H1 (cell line): ENCODE measurements around the gene IRF8. TPM values are rescaled to one million over a fixed set of nuclear protein-coding genes. Genes with fewer than 3 reads are reported as not detected.

Experiments
- CTCF ChIA-PET: fragments of 300-600 bp; sonication (Branson Sonifier 250); formaldehyde crosslinking; loops from one replicate; lab custom pipeline; 2021; ENCODE audit not compliant: partially characterized antibody; lab: Charles Lee
- POLR2A ChIA-PET: fragments of 300-600 bp; sonication (Branson Sonifier 250); formaldehyde crosslinking; loops from one replicate; lab custom pipeline; 2021; ENCODE audit warnings: inconsistent platforms; ENCODE audit not compliant: partially characterized antibody; lab: Charles Lee
- DNase-seq, 2 experiments: peaks; one replicate each; pipeline versions ENCODE4 v3.0.0 to v3.0.0-alpha.2; 2010 to 2022; ENCODE audit warnings: low spot score in 2 of 2, low read depth in 1 of 2, mixed read lengths in 1 of 2
- FAIRE-seq: peaks from 2 replicates; lab custom pipeline; 2011; peaks lifted over from hg19 to GRCh38; lab: Jason Lieb, UNC
- H2AFZ ChIP-seq: 2 replicates; pipeline ENCODE4 v1.8.1; 2012; ENCODE audit warnings: low read length, inconsistent platforms
- H2AK5ac ChIP-seq: 2 replicates; pipeline ENCODE4 v1.6.1; 2013; ENCODE audit warnings: low read depth, low read length
- H2BK120ac ChIP-seq: replicated peaks from 2 replicates; pipeline ENCODE3; 2013; ENCODE audit warnings: low read depth, low read length, inconsistent platforms
- H2BK12ac ChIP-seq: 2 replicates; pipeline ENCODE4 v1.6.1; 2013; ENCODE audit warnings: low read depth, low read length
- H2BK15ac ChIP-seq: 2 replicates; pipeline ENCODE4 v1.6.1; 2013; ENCODE audit warnings: low read length
- H2BK20ac ChIP-seq: 2 replicates; pipeline ENCODE4 v1.6.1; 2013; ENCODE audit warnings: low read length
- H2BK5ac ChIP-seq: 2 replicates; pipeline ENCODE4 v1.6.1; 2013; ENCODE audit warnings: low read depth, low read length
- H3K14ac ChIP-seq: 2 replicates; pipeline ENCODE4 v1.6.1; 2013; ENCODE audit warnings: inconsistent platforms; ENCODE audit not compliant: insufficient read length
- H3K18ac ChIP-seq: 2 replicates; pipeline ENCODE4 v1.6.1; 2013; ENCODE audit warnings: low read length; ENCODE audit errors: extremely low read depth
- H3K23ac ChIP-seq: 2 replicates; pipeline ENCODE4 v1.6.1; 2013; ENCODE audit warnings: inconsistent platforms; ENCODE audit not compliant: insufficient read length
- H3K23me2 ChIP-seq: 2 replicates; pipeline ENCODE4 v1.6.1; 2013; ENCODE audit warnings: low read depth, low read length
- H3K27ac ChIP-seq: 2 replicates; pipeline ENCODE4 v1.6.1; 2011; ENCODE audit warnings: low read depth, low read length, inconsistent platforms
- H3K27me3 ChIP-seq, 4 experiments: replicated peaks in 1 of 4; 1 replicate in 1 of 4; 2 replicates in 3 of 4; pipeline versions ENCODE4 v1.6.1 to v1.8.1; 2011 to 2013; ENCODE audit warnings: low read length in 3 of 4, mild to moderate bottlenecking in 3 of 4, inconsistent platforms in 2 of 4, mixed read lengths in 2 of 4, moderate library complexity in 1 of 4; ENCODE audit not compliant: control insufficient read depth in 3 of 4, insufficient read depth in 3 of 4; ENCODE audit errors: extremely low read depth in 1 of 4
- H3K36me3 ChIP-seq, 4 experiments: 2 replicates each; pipeline versions ENCODE4 v1.6.1 to v1.8.1; 2011 to 2013; ENCODE audit warnings: mild to moderate bottlenecking in 4 of 4, low read length in 3 of 4, moderate library complexity in 2 of 4, control low read depth in 1 of 4, inconsistent platforms in 1 of 4; ENCODE audit not compliant: insufficient read depth in 4 of 4, control insufficient read depth in 2 of 4
- H3K4ac ChIP-seq: replicated peaks from 2 replicates; pipeline ENCODE3; 2013; ENCODE audit warnings: low read length, low read depth, mixed read lengths, inconsistent platforms; ENCODE audit not compliant: insufficient read length
- H3K4me1 ChIP-seq, 4 experiments: replicated peaks in 1 of 4; 1 replicate in 1 of 4; 2 replicates in 3 of 4; pipeline versions ENCODE4 v1.6.1 to v1.8.1; 2011 to 2013; ENCODE audit warnings: low read length in 3 of 4, inconsistent platforms in 2 of 4, mixed read lengths in 1 of 4; ENCODE audit not compliant: insufficient read depth in 4 of 4, control insufficient read depth in 3 of 4
- H3K4me2 ChIP-seq, 2 experiments: 2 replicates each; pipeline versions ENCODE4 v1.6.1 to v1.8.1; 2011 to 2013; ENCODE audit warnings: low read depth in 2 of 2, low read length in 2 of 2, control low read depth in 1 of 2, inconsistent platforms in 1 of 2, mild to moderate bottlenecking in 1 of 2; ENCODE audit not compliant: insufficient read depth in 1 of 2
- H3K4me3 ChIP-seq, 4 experiments: fragments of 200-600, 300-600 bp in 1 of 4; sonication (generic), shearing (Covaris generic), sonication (Bioruptor Twin) in 1 of 4; 2 replicates each; pipeline versions ENCODE4 v1.5.1 to v1.8.1; 2011 to 2016; ENCODE audit warnings: low read length in 4 of 4, low read depth in 3 of 4, control low read depth in 2 of 4, inconsistent platforms in 2 of 4, mild to moderate bottlenecking in 2 of 4, mixed read lengths in 1 of 4, moderate library complexity in 1 of 4; ENCODE audit not compliant: insufficient read depth in 2 of 4; ENCODE audit errors: extremely low read depth in 1 of 4
- H3K56ac ChIP-seq: replicated peaks from 2 replicates; pipeline ENCODE3; 2013; ENCODE audit warnings: low read depth, mild to moderate bottlenecking, mixed read lengths, low read length, inconsistent platforms; ENCODE audit not compliant: insufficient read length
- H3K79me1 ChIP-seq: 2 replicates; pipeline ENCODE4 v1.6.1; 2013; ENCODE audit warnings: low read depth, low read length, control low read depth
- H3K79me2 ChIP-seq, 2 experiments: 2 replicates each; pipeline versions ENCODE4 v1.6.1 to v1.8.1; 2012 to 2013; ENCODE audit warnings: low read length in 2 of 2, mild to moderate bottlenecking in 2 of 2, inconsistent platforms in 1 of 2; ENCODE audit not compliant: insufficient read depth in 2 of 2, control insufficient read depth in 1 of 2
- H3K9ac ChIP-seq, 4 experiments: replicated peaks in 1 of 4; 1 replicate in 1 of 4; 2 replicates in 3 of 4; pipeline versions ENCODE4 v1.6.1 to v1.8.1; 2011 to 2013; ENCODE audit warnings: low read depth in 3 of 4, low read length in 3 of 4, control low read depth in 2 of 4, mild to moderate bottlenecking in 2 of 4, moderate library complexity in 2 of 4, inconsistent platforms in 1 of 4; ENCODE audit errors: extremely low read depth in 1 of 4
- H3K9me3 ChIP-seq, 2 experiments: 2 replicates each; pipeline versions ENCODE4 v1.6.1 to v1.8.1; 2012 to 2013; ENCODE audit warnings: mild to moderate bottlenecking in 2 of 2, moderate library complexity in 2 of 2, control low read depth in 1 of 2, inconsistent platforms in 1 of 2, low read depth in 1 of 2, low read length in 1 of 2, mixed read lengths in 1 of 2; ENCODE audit not compliant: insufficient read depth in 2 of 2
- H4K20me1 ChIP-seq, 2 experiments: replicated peaks in 1 of 2; 2 replicates each; pipeline versions ENCODE3 to v1.8.1; 2011 to 2013; ENCODE audit warnings: inconsistent platforms in 2 of 2, low read length in 2 of 2, mild to moderate bottlenecking in 1 of 2; ENCODE audit not compliant: insufficient read depth in 2 of 2, control insufficient read depth in 1 of 2
- H4K5ac ChIP-seq: 2 replicates; pipeline ENCODE4 v1.6.1; 2013; ENCODE audit warnings: low read length, low read depth, mixed read lengths, inconsistent platforms; ENCODE audit not compliant: insufficient read length
- H4K8ac ChIP-seq: 2 replicates; pipeline ENCODE4 v1.8.0; 2013; ENCODE audit warnings: mild to moderate bottlenecking, moderate library complexity, low read length, inconsistent platforms; ENCODE audit not compliant: insufficient read depth; ENCODE audit errors: extremely low read depth
- H4K91ac ChIP-seq: replicated peaks from 2 replicates; pipeline ENCODE3; 2013; ENCODE audit warnings: low read length, mixed read lengths, inconsistent platforms; ENCODE audit not compliant: insufficient read length
- ATF2 ChIP-seq: IDR thresholded peaks from 2 replicates; pipeline ENCODE4 v1.6.1; 2012; ENCODE audit warnings: low read length, inconsistent platforms
- CREB1 ChIP-seq: IDR thresholded peaks from 2 replicates; pipeline ENCODE4 v1.6.1; 2012; ENCODE audit warnings: inconsistent platforms
- EGR1 ChIP-seq: IDR thresholded peaks from 2 replicates; pipeline ENCODE4 v1.6.1; 2011; ENCODE audit warnings: low read depth, low read length, borderline replicate concordance
- FOSL1 ChIP-seq: IDR thresholded peaks from 2 replicates; pipeline ENCODE4 v1.6.1; 2011; ENCODE audit warnings: mild to moderate bottlenecking, low read depth, low read length, moderate library complexity; ENCODE audit not compliant: insufficient read depth
- KDM4A ChIP-seq: IDR thresholded peaks from one replicate; pipeline ENCODE4 v1.7.1; 2012; ENCODE audit warnings: low read depth, mild to moderate bottlenecking, moderate library complexity, low read length, inconsistent platforms; ENCODE audit not compliant: severe bottlenecking
- POLR2A ChIP-seq, 2 experiments: IDR thresholded peaks; 1 replicate in 1 of 2; 2 replicates in 1 of 2; pipeline ENCODE4 v1.6.1; 2011; ENCODE audit warnings: low read depth in 2 of 2, low read length in 2 of 2, mild to moderate bottlenecking in 2 of 2; ENCODE audit errors: control extremely low read depth in 1 of 2
- SIN3A ChIP-seq, 2 experiments: IDR thresholded peaks in 1 of 2; conservative IDR thresholded peaks in 1 of 2; 2 replicates each; pipeline ENCODE4 v1.6.1; 2011 to 2012; ENCODE audit warnings: low read length in 2 of 2, improper control_type of control experiment in 1 of 2, low read depth in 1 of 2, mild to moderate bottlenecking in 1 of 2
- SUZ12 ChIP-seq: fragments of 200-600 bp; sonication (generic); IDR thresholded peaks from 2 replicates; pipeline ENCODE4 v1.6.1; 2012; ENCODE audit warnings: mild to moderate bottlenecking, inconsistent platforms, low read length, moderate library complexity, mixed read lengths
- TAF1 ChIP-seq: IDR thresholded peaks from 2 replicates; pipeline ENCODE4 v1.6.1; 2011; ENCODE audit warnings: mild to moderate bottlenecking, low read depth, low read length
- TBP ChIP-seq: IDR thresholded peaks from 2 replicates; pipeline ENCODE4 v1.6.1; 2011; ENCODE audit warnings: low read depth, low read length, improper control_type of control experiment
- TEAD4 ChIP-seq: IDR thresholded peaks from 2 replicates; pipeline ENCODE4 v1.6.1; 2012; ENCODE audit warnings: low read depth, low read length, inconsistent platforms, mixed read lengths
- WGBS, 2 experiments: shearing (Covaris generic) in 1 of 2; methylation state at CpG; one replicate each; pipeline versions ENCODE4 v1.1.6 to v1.1.7; 2013 to 2015; ENCODE audit warnings: low lambda C conversion rate in 2 of 2, mixed read lengths in 2 of 2, inconsistent platforms in 1 of 2, low coverage in 1 of 2, missing lambda C conversion rate in 1 of 2; ENCODE audit not compliant: insufficient replicate concordance in 2 of 2, insufficient coverage in 1 of 2, insufficient read length in 1 of 2; ENCODE audit errors: extremely low coverage in 1 of 2, missing lambda C conversion rate in 1 of 2; 5-methylcytosine and 5-hydroxymethylcytosine counted together
- polyA plus RNA-seq, 7 experiments: library from polyadenylated mRNA; depleted of rRNA in 3 of 7; stranded (reverse) in 5 of 7; unstranded in 2 of 7; fragments of >200 nt in 5 of 7; fragments of 200-250 nt in 2 of 7; gene quantifications; 1 replicate in 5 of 7; 2 replicates in 1 of 7; 4 replicates in 1 of 7; pipeline versions ENCODE4 v1.2.1 to v1.2.3, GENCODE V29; 2011 to 2013; ENCODE audit warnings: missing spikeins in 2 of 7, mixed read lengths in 2 of 7
- total RNA-seq: library from RNA; stranded (reverse); fragmentation: NEBNext Ultra II Directional; extraction: Animal tissue kit (Norgen Biotek cat#: 25700); gene quantifications from 2 replicates; pipeline ENCODE4 v1.2.1, GENCODE V29; 2021

IRF8 gene
- total and polyA plus RNA-seq, 2 of the 8 experiments (the other 6 are each of a cell fraction or from before 2014, with no cell fraction given): 0.35 to 2.0 TPM

- Histone ChIP-seq H2BK5ac (no peak overlapping the region), H2BK15ac (no peak overlapping the region), H3K4me1 (peaks cover 0 to 3% (median 1%) of the 10 kb centered on the region in 4 experiments; a peak in 1 of 7 replicates), H2BK120ac (no peak overlapping the region), H2AK5ac (no peak overlapping the region), H2AFZ (no peak overlapping the region), H3K4me3 (no peak overlapping the region), H4K8ac (no peak overlapping the region), H3K56ac (no peak overlapping the region), H3K23me2 (no peaks in the 10 kb centered on the region), H3K14ac (no peak overlapping the region), H3K4ac (no peak overlapping the region), H3K27ac (no peak overlapping the region), H4K5ac (no peak overlapping the region), H3K4me2 (no peak overlapping the region), H3K79me2 (no peaks in the 10 kb centered on the region), H3K9ac (no peak overlapping the region), H4K20me1 (no peaks in the 10 kb centered on the region), H3K27me3 (peaks cover 0 to 8% (median 3%) of the 10 kb centered on the region in 4 experiments; a peak in 3 of 7 replicates), H3K36me3 (no peaks in the 10 kb centered on the region), H2BK12ac (no peak overlapping the region), H2BK20ac (no peak overlapping the region), H4K91ac (no peak overlapping the region), H3K23ac (no peak overlapping the region), H3K9me3 (no peaks in the 10 kb centered on the region; a peak in 1 of 4 replicates), H3K79me1 (no peaks in the 10 kb centered on the region), H3K18ac (no peak overlapping the region)
- TF ChIP-seq ATF2 (no peak), EGR1 (no peak), POLR2A (IDR thresholded peaks at IDR 0.05; ENCODE audit: control extremely low read depth in 1 of 2, low read depth in 2 of 2, low read length in 2 of 2) (no peak), FOSL1 (no peak), CREB1 (no peak), SIN3A (conservative IDR thresholded peaks at IDR 0.05 in 1 of 2, IDR thresholded peaks at IDR 0.05 in 1 of 2; ENCODE audit: low read depth in 1 of 2, low read length in 2 of 2) (no peak), TBP (no peak), SUZ12 (no peak), TAF1 (no peak), KDM4A (no peak), TEAD4 (no peak)
- no peak for FAIRE-seq
- no peak for DNase-seq
- 83% methylated on average over 3 of the region's 3 CpGs; no CpG with 5 or more reads in 1 of the 2 experiments for WGBS, 2 experiments
- POLR2A ChIA-PET: interaction anchor here (1.6 kb wide), 1 partner anchor 10 kb away, joined by 4 read pairs; the partner anchor contains the start of gene IRF8
- CTCF ChIA-PET: interaction anchor here (0.8 to 3.7 kb wide), 5 partner anchors 8 to 156 kb away, joined by 3 to 16 read pairs (median 3); no protein-coding TSS in a partner anchor
Observed at GRCh38 chr16:85908444-85908843, 9.5 kb downstream of the IRF8 start.
